ENCODE results near the gene C3orf20.

DNA sequence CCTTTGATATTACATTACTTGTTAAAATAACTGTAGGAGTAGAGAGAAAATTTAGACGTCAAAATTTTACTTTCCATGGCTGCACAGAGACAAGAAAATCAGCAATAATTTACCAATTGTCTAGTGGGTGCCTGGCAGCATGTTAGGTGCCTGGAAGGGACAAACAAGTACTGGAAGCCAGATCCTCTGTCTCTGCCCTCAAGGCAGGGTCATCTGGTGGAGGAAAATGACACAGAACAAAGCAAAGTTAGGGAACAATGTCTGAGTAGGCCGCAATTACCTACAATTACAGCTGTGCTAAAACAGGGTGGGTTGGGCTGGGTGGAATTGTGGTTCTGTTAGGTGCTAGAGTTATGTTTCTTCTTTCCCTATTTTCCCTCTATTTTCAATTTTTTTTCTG is 16.0 kb upstream of the C3orf20 start:
- TF ChIP-seq, protein P1, sequence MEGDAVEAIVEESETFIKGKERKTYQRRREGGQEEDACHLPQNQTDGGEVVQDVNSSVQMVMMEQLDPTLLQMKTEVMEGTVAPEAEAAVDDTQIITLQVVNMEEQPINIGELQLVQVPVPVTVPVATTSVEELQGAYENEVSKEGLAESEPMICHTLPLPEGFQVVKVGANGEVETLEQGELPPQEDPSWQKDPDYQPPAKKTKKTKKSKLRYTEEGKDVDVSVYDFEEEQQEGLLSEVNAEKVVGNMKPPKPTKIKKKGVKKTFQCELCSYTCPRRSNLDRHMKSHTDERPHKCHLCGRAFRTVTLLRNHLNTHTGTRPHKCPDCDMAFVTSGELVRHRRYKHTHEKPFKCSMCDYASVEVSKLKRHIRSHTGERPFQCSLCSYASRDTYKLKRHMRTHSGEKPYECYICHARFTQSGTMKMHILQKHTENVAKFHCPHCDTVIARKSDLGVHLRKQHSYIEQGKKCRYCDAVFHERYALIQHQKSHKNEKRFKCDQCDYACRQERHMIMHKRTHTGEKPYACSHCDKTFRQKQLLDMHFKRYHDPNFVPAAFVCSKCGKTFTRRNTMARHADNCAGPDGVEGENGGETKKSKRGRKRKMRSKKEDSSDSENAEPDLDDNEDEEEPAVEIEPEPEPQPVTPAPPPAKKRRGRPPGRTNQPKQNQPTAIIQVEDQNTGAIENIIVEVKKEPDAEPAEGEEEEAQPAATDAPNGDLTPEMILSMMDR (IDR thresholded peaks at IDR 0.05), result no peak
- no peak for TF ChIP-seq POLR2A (IDR thresholded peaks at IDR 0.05)
